ENCODE measurements around the gene EXOC6.

GRCh38 chr10:92993699-92994272, 145.5 kb downstream of the EXOC6 start:
- TF ChIP-seq POLR2A (IDR thresholded peaks at IDR 0.05), result no peak
- no peak for TF ChIP-seq CTCF (IDR thresholded peaks at IDR 0.05)
